Ishikawa (cell line): ENCODE results near the gene STX2.

Experiments
- CEBPB ChIP-seq: IDR thresholded peaks from 2 replicates; pipeline ENCODE4 v1.6.1; 2012
- CREB1 ChIP-seq: IDR thresholded peaks from 2 replicates; pipeline ENCODE4 v1.6.1; 2012; ENCODE audit warnings: low read depth
- EGR1 ChIP-seq: IDR thresholded peaks from 2 replicates; pipeline ENCODE4 v1.6.1; 2012
- EP300 ChIP-seq: IDR thresholded peaks from 2 replicates; pipeline ENCODE4 v1.6.1; 2012; ENCODE audit warnings: borderline replicate concordance
- FOXM1 ChIP-seq: IDR thresholded peaks from 2 replicates; pipeline ENCODE4 v1.6.1; 2012; ENCODE audit warnings: low read depth, borderline replicate concordance
- RAD21 ChIP-seq: IDR thresholded peaks from 2 replicates; pipeline ENCODE4 v1.6.1; 2012; ENCODE audit warnings: low read depth
- TCF12 ChIP-seq: IDR thresholded peaks from 2 replicates; pipeline ENCODE4 v1.6.1; 2012; ENCODE audit warnings: low read depth
- TEAD4 ChIP-seq: IDR thresholded peaks from 2 replicates; pipeline ENCODE4 v1.6.1; 2012
- USF1 ChIP-seq: IDR thresholded peaks from 2 replicates; pipeline ENCODE4 v1.6.1; 2012
- YY1 ChIP-seq: IDR thresholded peaks from 2 replicates; pipeline ENCODE4 v1.6.1; 2012; ENCODE audit warnings: low read depth
- TF ChIP-seq, protein P1 (sequence below): IDR thresholded peaks from 2 replicates; pipeline ENCODE4 v1.6.1; 2012
- TF ChIP-seq, protein P2 (sequence below): IDR thresholded peaks from 2 replicates; pipeline ENCODE4 v1.6.1; 2012; ENCODE audit warnings: low read depth, mild to moderate bottlenecking

DNA sequence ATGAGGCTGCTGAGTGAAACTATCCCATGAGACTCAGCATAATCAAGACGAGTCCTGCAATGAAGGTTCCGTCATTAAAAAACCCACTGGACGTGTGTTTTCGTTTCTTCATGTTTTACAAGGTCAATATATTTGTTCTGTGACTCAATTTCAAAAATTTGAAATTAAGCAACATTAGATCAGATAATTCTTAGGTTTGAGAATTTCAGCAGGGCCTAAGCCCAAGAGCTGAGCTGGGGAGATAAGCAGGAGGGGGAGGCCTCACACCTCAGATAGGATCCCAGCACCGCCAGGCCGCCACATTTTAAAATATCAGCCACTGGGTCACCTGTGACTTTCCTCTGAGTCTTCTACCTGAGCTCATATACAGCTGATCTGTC lies 13.3 kb downstream of the STX2 start:
- TF ChIP-seq TCF12 = no peak
- TF ChIP-seq, protein P1, sequence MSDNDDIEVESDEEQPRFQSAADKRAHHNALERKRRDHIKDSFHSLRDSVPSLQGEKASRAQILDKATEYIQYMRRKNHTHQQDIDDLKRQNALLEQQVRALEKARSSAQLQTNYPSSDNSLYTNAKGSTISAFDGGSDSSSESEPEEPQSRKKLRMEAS = no peak
- no peak for TF ChIP-seq EP300
- no peak for TF ChIP-seq EGR1
- TF ChIP-seq USF1 = no peak
- no peak for TF ChIP-seq FOXM1
- no peak for TF ChIP-seq CREB1
- TF ChIP-seq, protein P2, sequence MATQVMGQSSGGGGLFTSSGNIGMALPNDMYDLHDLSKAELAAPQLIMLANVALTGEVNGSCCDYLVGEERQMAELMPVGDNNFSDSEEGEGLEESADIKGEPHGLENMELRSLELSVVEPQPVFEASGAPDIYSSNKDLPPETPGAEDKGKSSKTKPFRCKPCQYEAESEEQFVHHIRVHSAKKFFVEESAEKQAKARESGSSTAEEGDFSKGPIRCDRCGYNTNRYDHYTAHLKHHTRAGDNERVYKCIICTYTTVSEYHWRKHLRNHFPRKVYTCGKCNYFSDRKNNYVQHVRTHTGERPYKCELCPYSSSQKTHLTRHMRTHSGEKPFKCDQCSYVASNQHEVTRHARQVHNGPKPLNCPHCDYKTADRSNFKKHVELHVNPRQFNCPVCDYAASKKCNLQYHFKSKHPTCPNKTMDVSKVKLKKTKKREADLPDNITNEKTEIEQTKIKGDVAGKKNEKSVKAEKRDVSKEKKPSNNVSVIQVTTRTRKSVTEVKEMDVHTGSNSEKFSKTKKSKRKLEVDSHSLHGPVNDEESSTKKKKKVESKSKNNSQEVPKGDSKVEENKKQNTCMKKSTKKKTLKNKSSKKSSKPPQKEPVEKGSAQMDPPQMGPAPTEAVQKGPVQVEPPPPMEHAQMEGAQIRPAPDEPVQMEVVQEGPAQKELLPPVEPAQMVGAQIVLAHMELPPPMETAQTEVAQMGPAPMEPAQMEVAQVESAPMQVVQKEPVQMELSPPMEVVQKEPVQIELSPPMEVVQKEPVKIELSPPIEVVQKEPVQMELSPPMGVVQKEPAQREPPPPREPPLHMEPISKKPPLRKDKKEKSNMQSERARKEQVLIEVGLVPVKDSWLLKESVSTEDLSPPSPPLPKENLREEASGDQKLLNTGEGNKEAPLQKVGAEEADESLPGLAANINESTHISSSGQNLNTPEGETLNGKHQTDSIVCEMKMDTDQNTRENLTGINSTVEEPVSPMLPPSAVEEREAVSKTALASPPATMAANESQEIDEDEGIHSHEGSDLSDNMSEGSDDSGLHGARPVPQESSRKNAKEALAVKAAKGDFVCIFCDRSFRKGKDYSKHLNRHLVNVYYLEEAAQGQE = no peak
- no peak for TF ChIP-seq TEAD4
- no peak for TF ChIP-seq CEBPB
- no peak for TF ChIP-seq RAD21
- no peak for TF ChIP-seq YY1
